ENCODE data around the gene PGC.

The PGC gene
- total RNA-seq: 0 to 0.16 (median 0) reads per million in 18 experiments

- DNase-seq: no peak
Measured at GRCh38 chr6:41747256-41748101, at the start of gene PGC. PGC (minus strand) TSS chr6:41747397; CDS start chr6:41747334, 63 bp downstream.

GRCh38 chr6:41796474-41796873 is 49.3 kb upstream of the PGC start:
- no peak for DNase-seq

GRCh38 chr6:41791984-41792383 is 44.8 kb upstream of the PGC start:
- DNase-seq: no peak

- no peak for DNase-seq
Measured at GRCh38 chr6:41791305-41791704, 44.1 kb upstream of the PGC start.

GRCh38 chr6:41790045-41790444 is 42.8 kb upstream of the PGC start:
- DNase-seq: peak; percentile 20 to 51

GRCh38 chr6:41789390-41789724 is 42.2 kb upstream of the PGC start:
- no peak for DNase-seq

- DNase-seq: peak; percentile 96
Measured at GRCh38 chr6:41787219-41787917, 40.2 kb upstream of the PGC start, which contains the start of gene TOMM6. TOMM6 (plus strand) TSS chr6:41787694; CDS start chr6:41787698, 4 bp downstream.

GRCh38 chr6:41786451-41787218 is 39.4 kb upstream of the PGC start:
- DNase-seq: peak; percentile 78 to 87

- no peak for DNase-seq
Measured at GRCh38 chr6:41785689-41786450, 38.7 kb upstream of the PGC start.

GRCh38 chr6:41785254-41785653 is 38.1 kb upstream of the PGC start:
- no peak for DNase-seq

- peak; percentile 79 to 81 for DNase-seq
Measured at GRCh38 chr6:41784581-41785171, 37.5 kb upstream of the PGC start.

- no peak for DNase-seq
Measured at GRCh38 chr6:41783106-41783780, 36.0 kb upstream of the PGC start.

- no peak for DNase-seq
Measured at GRCh38 chr6:41781366-41781730, 34.2 kb upstream of the PGC start.

- DNase-seq: peak in 1 of 2 donors; percentile 26
Measured at GRCh38 chr6:41780551-41781365, 33.6 kb upstream of the PGC start, which contains the start of gene PRICKLE4. PRICKLE4 (plus strand) TSS chr6:41780782; CDS start chr6:41783474, 2,692 bp downstream.

GRCh38 chr6:41779788-41780550 is 32.8 kb upstream of the PGC start, which contains the start of gene FRS3:
FRS3 (minus strand) TSS chr6:41779900; CDS start chr6:41776987, 2,913 bp downstream.
- peak; percentile 97 to 99 for DNase-seq

GRCh38 chr6:41779336-41779735 is 32.1 kb upstream of the PGC start:
- DNase-seq: no peak

- no peak for DNase-seq
Measured at GRCh38 chr6:41778895-41779294, 31.7 kb upstream of the PGC start.

GRCh38 chr6:41777551-41778285 is 30.5 kb upstream of the PGC start:
- peak; percentile 77 to 93 for DNase-seq

Data from inflammatory macrophage (primary cell).